Endometrium (tissue), 2 donors: ENCODE results near the gene PDAP1.
"Not testable (repeated sequence)": the region's sequence is repeated elsewhere in the genome, so short reads cannot be mapped to it uniquely, and the experiment has no call there.

Experiments
- FAIRE-seq: peaks from 2 replicates; lab custom pipeline; 2012; peaks lifted over from hg19 to GRCh38; lab: Jason Lieb, UNC
- donor health status: control.
- donor health status: control.

The PDAP1 gene

GRCh38 chr7:99424932-99425730, 16.7 kb upstream of the PDAP1 start:
- no peak for FAIRE-seq

- no peak for FAIRE-seq
These were observed 14.2 kb upstream of the PDAP1 start for GRCh38 chr7:99422625-99423024.

DNA sequence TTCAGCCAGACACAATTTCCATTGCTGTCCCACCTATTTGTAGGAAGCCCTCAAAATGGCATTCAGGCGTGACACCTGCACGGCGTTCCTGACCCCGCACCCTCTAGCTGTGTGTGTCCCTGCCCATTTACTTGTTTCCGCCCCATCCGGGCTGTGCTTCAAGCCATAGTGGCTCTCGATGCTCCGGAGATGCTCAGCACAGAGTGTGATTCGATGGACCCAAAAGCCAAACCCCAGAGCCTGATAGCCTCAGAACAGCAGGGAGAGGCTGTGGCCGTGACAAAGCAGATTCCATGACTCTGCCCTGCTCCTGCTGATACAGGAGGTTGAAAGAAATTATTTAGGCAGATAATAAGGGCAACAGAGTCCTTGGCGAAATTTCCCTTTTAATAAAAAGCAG, 13.8 kb upstream of the PDAP1 start:
- no peak for FAIRE-seq

DNA sequence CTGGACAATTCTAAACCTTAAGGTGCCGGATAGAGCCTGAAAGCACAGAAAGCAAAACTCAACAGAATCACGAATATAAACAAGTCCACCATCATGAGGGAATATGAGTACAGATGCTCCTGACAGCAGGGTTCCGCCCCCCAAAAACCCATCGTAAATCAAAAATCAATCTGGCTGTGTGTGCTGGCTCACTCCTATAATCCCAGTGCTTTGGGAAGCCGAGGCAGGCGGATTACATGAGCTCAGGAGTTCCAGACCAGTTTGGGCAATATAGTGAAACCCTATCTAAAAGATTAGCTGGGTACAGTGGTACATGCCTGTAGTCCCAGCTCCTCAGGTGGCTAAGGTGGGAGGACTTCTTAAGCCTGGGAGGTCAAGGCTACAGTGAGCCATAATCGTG, 12.6 kb upstream of the PDAP1 start:
- FAIRE-seq: no peak

GRCh38 chr7:99420213-99420612, 11.8 kb upstream of the PDAP1 start:
- FAIRE-seq: no peak

GRCh38 chr7:99419323-99420021, 11.1 kb upstream of the PDAP1 start:
- no peak for FAIRE-seq

GRCh38 chr7:99418260-99418659, 9.9 kb upstream of the PDAP1 start:
- no peak for FAIRE-seq

- FAIRE-seq: not testable (repeated sequence)
These were observed 7.2 kb upstream of the PDAP1 start for GRCh38 chr7:99415513-99416127.

DNA sequence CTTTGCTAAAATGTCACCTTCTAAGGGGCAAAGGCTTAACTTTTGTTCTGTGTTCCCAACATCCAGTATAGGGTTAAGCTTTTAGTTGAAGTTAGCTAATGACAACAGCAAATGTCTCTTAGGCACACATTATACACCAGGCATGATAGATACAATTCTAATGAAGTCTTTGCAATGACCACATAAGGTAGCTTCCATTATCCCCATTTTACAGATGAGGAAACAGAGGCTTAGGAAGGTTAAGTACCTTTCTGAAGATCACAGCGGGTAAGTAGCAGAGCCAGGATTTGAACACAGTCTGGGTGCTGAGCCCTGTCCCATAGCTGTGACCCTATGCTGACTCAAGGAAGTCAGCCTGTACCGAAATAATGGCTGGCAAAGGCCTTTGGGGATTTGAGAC, 2.2 kb upstream of the PDAP1 start:
- FAIRE-seq: no peak

DNA sequence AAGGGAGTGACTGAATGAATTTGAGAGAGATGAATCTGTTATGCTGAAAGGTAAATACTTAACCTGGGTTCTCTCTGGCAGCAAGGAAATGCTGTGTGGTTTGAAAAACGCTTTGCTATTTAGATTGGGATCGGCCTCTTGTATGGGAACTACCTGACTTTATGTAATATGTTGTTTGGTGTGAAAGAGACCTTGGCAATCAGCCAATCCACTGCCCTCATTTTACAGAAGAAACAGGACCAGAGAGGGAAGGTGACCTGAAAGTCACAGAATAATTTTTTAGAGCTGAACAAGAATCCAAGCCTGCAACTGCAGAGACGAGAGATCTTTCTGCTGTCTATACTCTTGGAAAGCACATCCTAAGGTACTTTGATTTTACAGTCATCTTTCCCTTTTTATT, 1.4 kb upstream of the PDAP1 start:
- FAIRE-seq: no peak

DNA sequence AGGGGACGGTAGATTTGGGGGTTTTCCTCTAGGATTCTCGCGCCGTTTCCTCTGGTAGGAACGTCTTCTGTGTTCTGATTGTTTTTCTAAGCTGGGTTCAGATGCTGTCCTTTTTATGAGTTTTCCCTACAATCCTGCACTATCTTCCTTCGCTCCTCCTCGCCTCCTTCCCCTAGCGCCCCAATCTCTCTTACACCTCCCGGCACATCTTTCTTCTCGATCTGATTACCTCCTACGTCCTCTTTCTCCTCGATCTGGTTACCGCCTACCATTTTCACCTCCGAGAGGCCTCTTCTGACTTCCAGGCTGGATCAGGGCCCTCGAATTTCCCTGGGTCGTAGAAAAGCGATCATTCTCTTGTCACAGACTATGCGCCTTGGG, 785 bp upstream of the PDAP1 start:
- no peak for FAIRE-seq

- no peak for FAIRE-seq
These were observed 472 bp downstream of the PDAP1 start for GRCh38 chr7:99407872-99408378.

DNA sequence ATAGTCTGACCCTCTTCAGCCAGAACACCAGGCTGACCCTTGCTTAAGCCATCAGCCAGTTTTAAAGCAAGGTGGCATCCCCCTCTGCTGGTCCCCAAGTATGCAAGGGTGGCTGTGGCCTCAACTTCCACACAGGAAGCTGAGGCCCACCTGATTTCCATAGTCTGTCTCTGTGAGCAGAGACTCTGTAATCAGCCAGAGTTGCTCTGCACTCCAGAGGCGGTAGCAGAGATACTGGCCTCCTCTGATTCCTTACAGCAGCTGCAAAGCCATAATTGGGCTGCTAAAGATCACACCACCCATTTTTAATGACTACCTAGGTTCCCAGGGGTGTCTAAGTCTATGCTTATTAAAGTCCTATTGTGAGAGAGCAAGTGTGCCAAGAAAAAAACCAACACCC, 1.8 kb downstream of the PDAP1 start:
- FAIRE-seq: no peak

- FAIRE-seq: no peak
These were observed 3.4 kb downstream of the PDAP1 start for GRCh38 chr7:99404977-99405320.

DNA sequence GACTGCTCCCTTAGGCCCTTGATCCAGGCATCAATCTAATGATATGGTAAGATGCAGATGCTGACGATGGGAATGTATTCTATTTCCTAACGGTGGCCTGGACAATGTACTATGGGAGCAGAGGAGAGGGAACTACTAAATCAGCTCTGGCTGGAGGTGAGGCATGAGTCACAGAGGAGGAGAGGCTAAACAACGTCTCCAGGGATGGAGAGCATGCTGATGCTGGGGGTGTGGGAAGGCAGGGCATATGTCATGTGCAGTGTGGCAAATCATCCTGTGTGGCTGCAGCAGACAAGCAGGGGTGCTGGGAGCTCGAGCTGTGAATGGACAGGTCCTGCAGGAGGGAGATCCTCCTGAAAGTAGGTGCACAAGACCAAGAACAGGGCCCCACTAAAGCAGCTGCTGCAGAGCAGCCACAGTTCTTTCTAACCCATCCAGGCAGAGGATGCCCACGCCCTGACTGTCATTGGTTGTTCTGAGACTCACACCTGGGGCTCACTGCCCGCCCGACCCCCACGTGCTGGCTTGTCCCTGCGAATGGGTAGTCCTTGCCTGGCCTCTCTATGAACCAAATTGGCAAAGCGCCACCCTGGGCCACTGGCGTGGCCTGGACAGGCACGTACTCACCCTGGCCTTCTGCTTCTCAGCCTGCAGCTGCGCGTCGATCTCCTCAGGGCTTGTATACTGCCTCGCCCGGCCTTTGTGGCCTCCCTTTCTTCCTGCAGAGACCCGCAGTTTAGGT, 4.0 kb downstream of the PDAP1 start:
- FAIRE-seq: no peak

DNA sequence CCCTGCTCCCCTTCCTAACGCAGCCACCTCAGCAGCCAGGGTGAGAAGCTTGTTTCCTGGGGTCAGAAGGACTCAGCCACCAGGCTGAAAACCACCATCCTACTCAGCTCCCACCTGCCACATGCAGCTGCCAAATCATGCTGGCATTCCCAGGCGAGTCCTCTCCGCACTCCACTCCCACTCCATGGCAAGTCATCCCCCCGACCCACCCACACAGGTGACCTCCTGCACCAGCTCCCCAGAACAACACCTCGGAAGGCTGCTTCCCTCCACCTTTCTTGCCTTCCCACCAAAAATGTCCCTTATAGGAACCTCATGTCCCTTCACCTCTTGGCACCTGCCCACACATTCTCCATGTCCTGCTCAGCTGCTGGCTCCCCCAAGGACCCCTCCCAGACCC, 4.6 kb downstream of the PDAP1 start:
- no peak for FAIRE-seq

DNA sequence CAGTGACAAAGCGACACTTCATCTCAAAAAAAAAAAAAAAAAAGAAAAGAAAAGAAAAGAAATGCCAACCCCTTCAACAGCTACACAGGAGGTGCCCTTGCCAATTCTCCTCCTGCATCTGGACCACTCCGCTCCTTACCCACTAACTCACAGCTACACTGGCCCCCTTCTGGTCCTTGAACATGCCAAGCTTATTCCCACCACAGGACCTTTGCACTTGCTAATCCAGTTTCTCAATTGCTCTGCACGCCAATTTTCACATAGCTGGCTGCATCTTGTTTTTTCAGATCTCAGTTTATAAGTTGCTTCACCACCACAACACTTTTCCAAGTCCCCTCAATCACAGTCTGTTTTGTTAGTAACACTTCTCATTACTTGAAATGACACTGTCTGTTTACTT, 5.5 kb downstream of the PDAP1 start:
- FAIRE-seq: no peak

- no peak for FAIRE-seq
These were observed 8.8 kb downstream of the PDAP1 start for GRCh38 chr7:99399597-99399996.

DNA sequence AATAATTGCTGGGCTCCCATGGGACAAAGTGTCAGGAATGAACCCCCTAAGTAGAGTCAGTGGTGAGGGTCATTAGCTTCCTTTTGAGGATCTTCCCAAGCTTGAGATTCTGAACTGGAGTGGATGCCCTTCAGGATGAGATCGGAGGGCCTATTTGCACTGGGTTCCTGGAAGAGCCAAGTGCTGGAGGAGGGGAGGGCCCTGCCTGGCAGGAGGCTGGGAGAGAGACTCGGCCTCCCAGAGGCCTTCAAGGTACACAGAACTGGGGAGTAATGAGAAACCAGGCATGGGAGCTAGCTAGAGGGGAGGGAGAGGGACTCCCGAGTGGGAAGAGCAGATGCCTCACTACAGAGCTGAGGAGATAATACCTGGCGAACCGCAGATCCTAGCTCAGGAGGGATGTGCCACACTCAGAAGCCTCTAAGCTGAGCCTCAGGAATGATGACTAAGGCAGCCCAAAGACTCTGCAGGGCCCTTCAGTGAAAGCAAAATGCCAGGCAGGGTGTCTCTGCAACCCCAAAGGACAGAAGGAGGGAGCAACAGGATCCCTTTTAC, 9.4 kb downstream of the PDAP1 start:
- FAIRE-seq: no peak

GRCh38 chr7:99397297-99397983, 11.0 kb downstream of the PDAP1 start:
- FAIRE-seq: no peak

- no peak for FAIRE-seq
These were observed 11.7 kb downstream of the PDAP1 start for GRCh38 chr7:99396418-99397296.
